Activated T-cell treated with anti-CD3 and anti-CD28 coated beads, Interleukin-2, amount 50 U/mL, for 24 hours (primary cell): ENCODE results near the gene CRYZ.
"Not testable (repeated sequence)": the region's sequence is repeated elsewhere in the genome, so short reads cannot be mapped to it uniquely, and the experiment has no call there.

Source experiments
- DNase-seq: peaks from one replicate; pipeline ENCODE4 v3.0.0-alpha.2; 2020
- H3K27ac Mint-ChIP-seq: 2 replicates; pipeline ENCODE4 v1.8.0; 2020; ENCODE audit warnings: mild to moderate bottlenecking, mixed read lengths
- H3K27me3 Mint-ChIP-seq: 2 replicates; pipeline ENCODE4 v1.8.0; 2020; ENCODE audit warnings: mixed read lengths
- H3K36me3 Mint-ChIP-seq: 2 replicates; pipeline ENCODE4 v1.8.0; 2020; ENCODE audit warnings: low read depth, mixed read lengths
- H3K4me1 Mint-ChIP-seq: 2 replicates; pipeline ENCODE4 v1.8.0; 2020; ENCODE audit warnings: low read depth, mixed read lengths
- H3K4me3 Mint-ChIP-seq: 2 replicates; pipeline ENCODE4 v1.8.0; 2020; ENCODE audit warnings: mild to moderate bottlenecking, moderate library complexity, mixed read lengths
- H3K9me3 Mint-ChIP-seq: 2 replicates; pipeline ENCODE4 v1.8.0; 2020; ENCODE audit warnings: mixed read lengths

The CRYZ gene

GRCh38 chr1:74745247-74745646 is 12.4 kb upstream of the CRYZ start:
- not testable (repeated sequence) for H3K9me3 Mint-ChIP-seq, H3K4me1 Mint-ChIP-seq, DNase-seq, H3K27me3 Mint-ChIP-seq, H3K27ac Mint-ChIP-seq, H3K4me3 Mint-ChIP-seq
- H3K36me3 Mint-ChIP-seq, result peaks cover 94% of the 10 kb centered on the region

DNA sequence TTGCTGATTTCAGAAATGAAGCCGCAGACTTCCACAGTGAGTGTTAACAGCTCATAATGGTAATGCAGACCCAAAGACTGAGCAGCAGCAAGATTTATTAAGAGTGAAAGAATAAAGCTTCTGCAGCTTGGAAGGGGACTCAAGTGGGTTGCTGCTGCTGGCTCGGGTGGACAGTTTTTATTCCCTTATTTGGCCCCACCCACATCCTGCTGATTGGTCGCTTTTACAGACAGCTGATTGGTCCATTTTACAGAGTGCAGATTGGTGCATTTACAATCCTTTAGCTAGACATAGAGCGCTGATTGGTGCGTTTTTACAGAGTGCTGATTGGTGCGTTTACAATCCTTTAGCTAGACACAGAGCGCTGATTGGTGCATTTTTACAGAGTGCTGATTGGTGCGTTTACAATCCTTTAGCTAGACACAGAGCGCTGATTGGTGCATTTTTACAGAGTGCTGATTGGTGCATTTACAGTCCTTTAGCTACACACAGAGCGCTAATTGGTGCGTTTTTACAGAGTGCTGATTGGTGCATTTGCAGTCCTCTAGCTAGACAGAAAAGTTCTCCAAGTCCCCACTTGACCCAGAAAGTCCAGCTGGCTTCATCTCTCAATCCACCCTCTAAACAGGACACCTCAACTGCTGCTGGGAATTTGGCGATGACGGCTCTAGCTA is 7.6 kb upstream of the CRYZ start:
- Mint-ChIP-seq H3K36me3 (peaks cover 92% of the 10 kb centered on the region), H3K9me3 (peaks cover 13% of the 10 kb centered on the region)
- not testable (repeated sequence) for H3K4me1 Mint-ChIP-seq, H3K4me3 Mint-ChIP-seq, H3K27me3 Mint-ChIP-seq, DNase-seq, H3K27ac Mint-ChIP-seq

GRCh38 chr1:74737333-74737732 is 4.5 kb upstream of the CRYZ start:
- Mint-ChIP-seq H3K4me1 (peaks cover 26% of the 10 kb centered on the region), H3K9me3 (peaks cover 4% of the 10 kb centered on the region), H3K4me3 (no peak overlapping the region), H3K36me3 (peaks cover 87% of the 10 kb centered on the region), H3K27ac (no peak overlapping the region), H3K27me3 (no peaks in the 10 kb centered on the region)
- no peak for DNase-seq

GRCh38 chr1:74733604-74734484 is 994 bp upstream of the CRYZ start:
- H3K4me1 Mint-ChIP-seq, result peaks cover 49% of the 10 kb centered on the region
- no peaks in the 10 kb centered on the region for H3K9me3 Mint-ChIP-seq
- H3K27ac Mint-ChIP-seq, result peak overlapping the region; percentile 98
- H3K36me3 Mint-ChIP-seq, result peaks cover 59% of the 10 kb centered on the region
- no peak for DNase-seq
- no peaks in the 10 kb centered on the region for H3K27me3 Mint-ChIP-seq
- H3K4me3 Mint-ChIP-seq, result peak overlapping the region; percentile 94

DNA sequence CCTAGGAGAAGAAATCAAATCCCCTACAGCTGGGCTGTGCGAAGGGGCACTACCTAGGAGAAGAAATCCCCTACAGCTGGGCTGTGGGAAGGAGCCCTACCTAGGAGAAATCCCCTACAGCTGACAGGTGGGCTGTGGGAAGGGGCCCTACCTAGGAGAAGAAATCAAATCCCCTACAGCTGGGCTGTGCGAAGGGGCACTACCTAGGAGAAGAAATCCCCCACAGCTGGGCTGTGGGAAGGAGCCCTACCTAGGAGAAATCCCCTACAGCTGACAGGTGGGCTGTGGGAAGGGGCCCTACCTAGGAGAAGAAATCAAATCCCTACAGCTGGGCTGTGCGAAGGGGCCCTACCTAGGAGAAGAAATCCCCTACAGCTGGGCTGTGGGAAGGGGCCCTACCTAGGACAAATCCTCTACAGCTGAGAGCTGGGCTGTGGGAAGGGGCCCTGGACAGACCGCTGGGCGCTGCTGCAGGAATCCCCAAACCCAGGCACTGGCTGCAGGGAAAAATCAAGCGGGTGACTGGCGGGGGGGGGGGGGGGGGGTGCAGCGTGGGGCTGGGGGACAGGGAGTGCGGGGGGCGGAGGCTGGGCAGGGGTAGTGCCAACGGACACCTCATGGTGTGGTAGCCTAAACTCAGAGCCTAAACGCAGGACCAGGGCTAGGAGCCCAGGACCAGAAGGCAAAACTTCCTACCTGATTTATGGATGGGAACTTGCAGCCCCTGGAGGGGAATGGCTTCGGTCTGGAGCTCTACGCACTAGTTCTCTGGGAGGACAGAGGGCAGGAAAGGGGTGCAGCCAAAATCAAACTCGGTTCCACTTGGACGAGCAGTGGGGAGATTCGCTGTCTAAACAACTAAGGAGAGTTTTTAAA is 541 bp downstream of the CRYZ start:
- Mint-ChIP-seq H3K4me1 (peaks cover 55% of the 10 kb centered on the region), H3K27ac (peak overlapping the region; percentile 98), H3K4me3 (peak overlapping the region; percentile 94), H3K36me3 (peaks cover 46% of the 10 kb centered on the region)
- not testable (repeated sequence) for H3K27me3 Mint-ChIP-seq, H3K9me3 Mint-ChIP-seq
- DNase-seq, result peak; percentile 50

- H3K4me3 Mint-ChIP-seq, result peak overlapping the region; percentile 15
- no peak for DNase-seq
- H3K36me3 Mint-ChIP-seq, result peaks cover 45% of the 10 kb centered on the region
- H3K27me3 Mint-ChIP-seq, result no peaks in the 10 kb centered on the region
- H3K27ac Mint-ChIP-seq, result no peak overlapping the region
- peaks cover 56% of the 10 kb centered on the region for H3K4me1 Mint-ChIP-seq
- peaks cover 7% of the 10 kb centered on the region for H3K9me3 Mint-ChIP-seq
These were observed 1.3 kb downstream of the CRYZ start for GRCh38 chr1:74731399-74732052.

GRCh38 chr1:74729741-74730478 is 2.9 kb downstream of the CRYZ start:
- no peak overlapping the region for H3K27ac Mint-ChIP-seq
- peaks cover 54% of the 10 kb centered on the region for H3K4me1 Mint-ChIP-seq
- no peaks in the 10 kb centered on the region for H3K27me3 Mint-ChIP-seq
- H3K36me3 Mint-ChIP-seq, result peaks cover 50% of the 10 kb centered on the region
- peaks cover 13% of the 10 kb centered on the region for H3K9me3 Mint-ChIP-seq
- no peak overlapping the region for H3K4me3 Mint-ChIP-seq
- no peak for DNase-seq

DNA sequence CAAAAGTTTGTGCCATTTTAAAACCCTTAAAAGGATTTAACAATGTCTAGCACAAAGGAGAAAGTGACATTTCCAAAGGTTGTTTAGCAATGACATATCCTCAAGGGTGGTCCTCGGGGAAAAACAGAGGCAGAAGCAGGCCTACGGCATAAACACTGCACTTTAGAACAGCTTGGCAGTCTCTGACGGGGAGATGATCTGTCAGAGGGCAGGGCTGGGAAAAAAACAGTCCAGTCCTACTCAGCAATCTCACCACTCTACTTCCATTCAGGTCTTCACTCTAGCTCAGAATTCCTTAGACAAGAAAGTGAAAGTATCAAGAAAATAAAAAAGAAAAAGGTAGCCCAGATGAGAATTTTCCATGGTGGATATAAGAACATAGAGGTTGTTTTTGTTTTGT is 4.1 kb downstream of the CRYZ start:
- H3K36me3 Mint-ChIP-seq, result peaks cover 51% of the 10 kb centered on the region
- peaks cover 43% of the 10 kb centered on the region for H3K4me1 Mint-ChIP-seq
- H3K27ac Mint-ChIP-seq, result no peak overlapping the region
- DNase-seq, result no peak
- no peak overlapping the region for H3K4me3 Mint-ChIP-seq
- no peaks in the 10 kb centered on the region for H3K27me3 Mint-ChIP-seq
- H3K9me3 Mint-ChIP-seq, result peaks cover 16% of the 10 kb centered on the region

GRCh38 chr1:74726063-74726462 is 6.8 kb downstream of the CRYZ start:
- Mint-ChIP-seq H3K27ac (no peak overlapping the region), H3K4me3 (no peak overlapping the region), H3K27me3 (no peaks in the 10 kb centered on the region), H3K9me3 (peaks cover 16% of the 10 kb centered on the region), H3K36me3 (peaks cover 64% of the 10 kb centered on the region), H3K4me1 (peaks cover 30% of the 10 kb centered on the region)
- no peak for DNase-seq

DNA sequence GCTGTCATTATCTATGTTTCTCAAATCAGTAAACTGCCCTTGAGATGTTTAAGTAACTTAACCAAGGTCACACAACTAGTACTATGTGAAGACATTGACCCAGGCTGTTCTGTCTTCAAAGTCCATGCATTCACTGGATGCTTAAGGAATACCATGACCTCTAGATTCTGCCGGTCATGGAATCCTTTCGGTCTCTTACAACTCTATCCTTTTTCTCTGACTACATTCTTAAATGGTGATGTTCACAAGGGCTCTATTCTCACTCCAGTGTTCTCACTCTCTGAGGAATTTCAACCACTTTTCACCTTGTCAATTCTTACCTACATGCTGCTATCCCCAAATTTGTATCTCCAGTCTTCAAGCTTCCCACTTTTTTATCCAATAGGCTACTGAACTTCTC is 15.2 kb downstream of the CRYZ start:
- no peaks in the 10 kb centered on the region for H3K4me1 Mint-ChIP-seq
- H3K27me3 Mint-ChIP-seq, result no peaks in the 10 kb centered on the region

DNA sequence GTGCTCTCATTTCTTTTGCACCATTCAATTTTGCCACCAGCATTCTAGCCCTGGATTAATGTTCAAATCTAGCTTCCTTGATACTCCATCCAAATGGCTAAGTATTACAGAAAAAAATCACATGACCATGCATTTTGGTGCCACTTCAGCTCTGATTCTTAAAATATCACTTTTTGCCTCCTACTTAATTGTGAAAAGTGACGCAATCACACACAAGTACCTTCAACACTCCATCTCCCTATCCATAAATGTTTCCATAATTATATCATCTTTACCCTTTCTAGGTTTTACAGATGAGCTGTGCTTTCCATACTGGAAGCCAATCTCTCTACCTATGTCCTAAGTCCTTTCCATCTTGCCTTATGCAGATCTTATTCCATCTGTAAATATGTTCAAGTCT is 16.0 kb downstream of the CRYZ start:
- DNase-seq, result no peak
- Mint-ChIP-seq H3K27me3 (no peaks in the 10 kb centered on the region), H3K4me1 (no peaks in the 10 kb centered on the region), H3K27ac (no peak overlapping the region), H3K4me3 (no peak overlapping the region), H3K9me3 (no peaks in the 10 kb centered on the region), H3K36me3 (peaks cover 44% of the 10 kb centered on the region)

More for the DNA sequence above, 15.2 kb downstream of the CRYZ start:
- no peak overlapping the region for H3K27ac Mint-ChIP-seq
- no peak for DNase-seq
- no peaks in the 10 kb centered on the region for H3K9me3 Mint-ChIP-seq
- peaks cover 48% of the 10 kb centered on the region for H3K36me3 Mint-ChIP-seq
- H3K4me3 Mint-ChIP-seq, result no peak overlapping the region

DNA sequence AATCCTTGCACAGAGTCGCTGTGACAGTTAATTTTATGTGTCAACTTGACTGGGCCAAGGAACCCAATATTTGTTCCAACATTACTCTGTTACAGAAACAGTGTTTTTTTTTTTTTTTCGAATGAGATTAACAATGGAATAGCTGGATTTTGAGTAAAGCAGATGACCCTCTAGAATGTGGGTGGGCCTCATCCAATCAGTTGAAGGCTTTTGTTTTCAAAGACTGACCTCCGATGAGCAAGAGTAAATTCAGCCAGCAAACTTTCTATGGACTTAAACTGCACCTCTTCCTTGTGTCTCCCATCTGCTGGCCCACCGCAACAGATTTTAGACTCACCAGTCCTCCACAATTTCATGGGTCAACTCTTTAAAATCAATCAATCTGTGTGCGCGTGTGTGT is 17.0 kb downstream of the CRYZ start:
- H3K27ac Mint-ChIP-seq, result no peak overlapping the region
- no peaks in the 10 kb centered on the region for H3K9me3 Mint-ChIP-seq
- DNase-seq, result no peak
- no peak overlapping the region for H3K4me3 Mint-ChIP-seq
- peaks cover 44% of the 10 kb centered on the region for H3K36me3 Mint-ChIP-seq
- no peaks in the 10 kb centered on the region for H3K27me3 Mint-ChIP-seq
- no peaks in the 10 kb centered on the region for H3K4me1 Mint-ChIP-seq

GRCh38 chr1:74715236-74715502 is 17.7 kb downstream of the CRYZ start:
- DNase-seq, result no peak
- Mint-ChIP-seq H3K9me3 (no peaks in the 10 kb centered on the region), H3K4me1 (no peaks in the 10 kb centered on the region), H3K36me3 (peaks cover 44% of the 10 kb centered on the region), H3K27ac (no peak overlapping the region), H3K4me3 (no peak overlapping the region), H3K27me3 (no peaks in the 10 kb centered on the region)
